GM06990 (cell line): Measurements from ENCODE around the gene C12orf43.

Source experiments
- DNase-seq: peaks from one replicate; pipeline ENCODE4 v3.0.0-alpha.2; 2011; ENCODE audit not compliant: insufficient read length; ENCODE audit errors: extremely low read depth
- H3K27me3 ChIP-seq: replicated peaks from 2 replicates; pipeline ENCODE4 v1.6.0; 2011; ENCODE audit warnings: low read length; ENCODE audit not compliant: control insufficient read depth, insufficient read depth
- H3K36me3 ChIP-seq: 2 replicates; pipeline ENCODE4 v1.5.1; 2011; ENCODE audit warnings: low read length; ENCODE audit not compliant: control insufficient read depth, insufficient read depth
- H3K4me3 ChIP-seq: replicated peaks from 2 replicates; pipeline ENCODE4 v1.5.1; 2011; ENCODE audit warnings: low read depth, mild to moderate bottlenecking, control low read depth, low read length
- TF ChIP-seq, protein P1 (sequence below): IDR thresholded peaks from 2 replicates; pipeline ENCODE4 v1.5.1; 2011; ENCODE audit warnings: low read length, control low read depth, mild to moderate bottlenecking, inconsistent platforms; ENCODE audit not compliant: insufficient read depth, poor library complexity, severe bottlenecking

Gene C12orf43

DNA sequence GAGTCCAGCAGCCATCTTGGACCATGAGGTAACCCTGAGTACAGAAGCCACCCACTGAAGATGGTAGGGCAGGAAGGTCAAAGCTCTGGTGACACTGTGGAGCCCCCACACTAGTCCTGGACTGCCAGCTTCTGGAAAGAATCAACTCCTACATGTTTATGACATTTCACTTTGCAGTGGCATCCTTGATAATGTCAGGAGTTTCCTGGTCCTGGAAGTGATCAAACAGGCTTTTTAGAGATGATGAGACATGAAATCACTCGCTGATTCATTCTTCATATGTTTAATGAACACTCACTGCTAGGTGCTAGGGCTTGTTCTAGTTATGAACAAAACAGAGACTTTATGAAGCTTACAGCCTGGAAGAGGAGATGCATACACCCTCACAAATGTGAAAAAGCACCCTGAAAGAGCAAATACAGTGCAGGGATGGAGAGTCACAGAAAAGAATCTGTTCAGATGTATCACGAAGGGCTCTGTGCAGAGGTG lies 53.7 kb downstream of the C12orf43 start:
- no peak overlapping the region for H3K4me3 ChIP-seq
- H3K27me3 ChIP-seq, result no peaks in the 10 kb centered on the region
- TF ChIP-seq, protein P1, sequence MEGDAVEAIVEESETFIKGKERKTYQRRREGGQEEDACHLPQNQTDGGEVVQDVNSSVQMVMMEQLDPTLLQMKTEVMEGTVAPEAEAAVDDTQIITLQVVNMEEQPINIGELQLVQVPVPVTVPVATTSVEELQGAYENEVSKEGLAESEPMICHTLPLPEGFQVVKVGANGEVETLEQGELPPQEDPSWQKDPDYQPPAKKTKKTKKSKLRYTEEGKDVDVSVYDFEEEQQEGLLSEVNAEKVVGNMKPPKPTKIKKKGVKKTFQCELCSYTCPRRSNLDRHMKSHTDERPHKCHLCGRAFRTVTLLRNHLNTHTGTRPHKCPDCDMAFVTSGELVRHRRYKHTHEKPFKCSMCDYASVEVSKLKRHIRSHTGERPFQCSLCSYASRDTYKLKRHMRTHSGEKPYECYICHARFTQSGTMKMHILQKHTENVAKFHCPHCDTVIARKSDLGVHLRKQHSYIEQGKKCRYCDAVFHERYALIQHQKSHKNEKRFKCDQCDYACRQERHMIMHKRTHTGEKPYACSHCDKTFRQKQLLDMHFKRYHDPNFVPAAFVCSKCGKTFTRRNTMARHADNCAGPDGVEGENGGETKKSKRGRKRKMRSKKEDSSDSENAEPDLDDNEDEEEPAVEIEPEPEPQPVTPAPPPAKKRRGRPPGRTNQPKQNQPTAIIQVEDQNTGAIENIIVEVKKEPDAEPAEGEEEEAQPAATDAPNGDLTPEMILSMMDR, result no peak
- H3K36me3 ChIP-seq, result no peaks in the 10 kb centered on the region
- DNase-seq, result no peak

DNA sequence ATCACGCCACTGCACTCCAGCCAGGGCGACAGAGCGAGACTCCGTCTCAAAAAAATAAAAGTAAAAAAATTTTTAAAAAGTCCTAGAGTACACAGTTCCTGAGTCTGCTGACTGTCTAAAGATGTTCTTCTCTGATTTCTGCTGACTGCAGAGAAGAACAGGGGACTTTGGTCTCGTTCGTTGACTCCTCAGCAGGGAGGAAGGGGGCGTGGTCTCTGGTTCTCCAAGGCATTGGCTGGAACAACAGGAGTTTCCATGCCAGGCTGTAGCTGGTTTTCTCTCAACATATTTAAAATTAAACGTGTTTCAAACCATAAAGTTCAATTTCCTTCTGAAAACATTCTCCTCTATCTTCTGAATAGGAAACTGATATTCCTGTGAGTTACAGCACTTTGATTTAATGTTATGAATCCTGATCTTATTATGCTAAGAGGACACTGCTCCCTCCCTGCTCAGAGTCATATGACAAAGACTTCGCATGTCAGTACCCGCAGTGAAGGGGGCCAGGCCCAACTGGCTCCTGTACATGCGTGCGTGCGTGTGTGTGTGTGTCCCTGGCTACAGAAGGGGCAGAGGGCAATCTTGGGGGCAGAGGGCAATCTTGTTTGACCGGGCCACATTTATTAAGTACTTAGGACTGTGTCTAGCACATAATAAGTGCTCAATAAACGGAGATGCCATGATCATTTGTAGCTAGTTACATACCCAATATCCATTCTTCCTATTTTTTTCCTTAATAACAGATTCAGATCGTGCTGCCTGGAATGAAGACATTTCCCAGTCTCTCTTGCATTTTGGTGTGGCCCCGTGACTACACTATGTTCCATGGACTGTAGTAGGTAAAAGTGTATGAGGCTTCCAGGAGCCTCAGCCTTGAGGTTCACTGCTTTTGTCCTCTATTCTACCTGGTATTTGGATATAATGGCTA lies 54.4 kb downstream of the C12orf43 start:
- TF ChIP-seq, protein P1, result no peak
- no peaks in the 10 kb centered on the region for H3K27me3 ChIP-seq
- no peak for DNase-seq
- no peak overlapping the region for H3K4me3 ChIP-seq
- no peaks in the 10 kb centered on the region for H3K36me3 ChIP-seq

DNA sequence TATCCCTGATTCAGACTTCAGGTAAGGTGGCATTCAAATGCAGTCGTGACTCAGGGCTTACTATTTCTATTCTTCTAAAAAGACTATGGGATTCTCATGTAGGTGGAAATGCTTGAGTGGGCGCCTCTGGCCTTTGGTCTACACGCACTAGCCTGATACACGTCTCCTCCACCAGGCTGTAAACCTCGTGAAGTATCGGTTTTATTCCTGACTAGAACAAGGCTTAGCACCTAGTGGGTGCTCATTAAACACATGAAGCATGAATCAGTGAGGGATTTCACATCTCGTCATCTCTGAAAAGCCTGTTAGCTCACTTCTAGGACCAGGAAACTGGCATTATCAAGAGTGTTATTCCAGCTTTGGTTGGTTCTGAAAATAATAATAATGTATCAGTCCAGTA lies 55.6 kb downstream of the C12orf43 start:
- H3K36me3 ChIP-seq, result no peaks in the 10 kb centered on the region
- no peak overlapping the region for H3K4me3 ChIP-seq
- no peak for DNase-seq
- TF ChIP-seq, protein P1, result no peak
- no peaks in the 10 kb centered on the region for H3K27me3 ChIP-seq

DNA sequence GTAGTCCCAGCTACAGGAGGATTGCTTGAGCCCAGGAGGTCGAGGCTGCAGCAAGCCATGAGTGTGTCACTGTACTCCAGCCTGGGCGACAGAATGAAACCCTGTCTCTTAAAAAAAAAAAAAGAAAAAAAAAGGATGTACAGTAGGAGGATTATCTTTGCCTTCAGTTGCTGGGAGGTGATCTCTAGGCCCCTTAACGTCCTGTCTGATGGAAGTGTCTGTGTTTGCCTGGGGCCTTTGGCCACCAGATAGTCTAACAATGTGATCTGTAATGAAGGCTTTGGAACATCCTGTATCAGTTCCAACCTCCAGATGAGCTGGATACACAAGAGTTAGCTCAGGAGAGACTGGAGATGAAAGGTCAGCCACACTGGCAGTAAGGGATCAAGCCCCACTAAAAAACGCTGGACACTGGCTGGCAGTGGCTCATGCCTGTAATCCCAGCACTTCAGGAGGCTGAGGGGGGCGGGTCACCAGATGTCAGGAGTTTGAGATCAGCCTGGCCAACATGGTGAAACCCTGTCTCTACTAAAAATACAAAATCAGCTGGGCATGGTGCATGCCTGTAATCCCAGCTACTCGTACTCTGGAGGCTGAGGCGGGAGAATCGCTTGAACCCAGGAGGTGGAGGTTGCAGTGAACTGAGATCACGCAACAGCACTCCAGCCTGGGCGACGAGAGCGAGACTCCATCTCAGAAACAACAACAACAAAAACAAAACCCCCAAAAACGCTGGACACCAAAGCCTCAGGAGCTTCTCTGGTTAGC lies 57.0 kb downstream of the C12orf43 start:
- Histone ChIP-seq H3K4me3 (no peak overlapping the region), H3K27me3 (no peaks in the 10 kb centered on the region), H3K36me3 (no peaks in the 10 kb centered on the region)
- TF ChIP-seq, protein P1, result no peak
- DNase-seq, result no peak

DNA sequence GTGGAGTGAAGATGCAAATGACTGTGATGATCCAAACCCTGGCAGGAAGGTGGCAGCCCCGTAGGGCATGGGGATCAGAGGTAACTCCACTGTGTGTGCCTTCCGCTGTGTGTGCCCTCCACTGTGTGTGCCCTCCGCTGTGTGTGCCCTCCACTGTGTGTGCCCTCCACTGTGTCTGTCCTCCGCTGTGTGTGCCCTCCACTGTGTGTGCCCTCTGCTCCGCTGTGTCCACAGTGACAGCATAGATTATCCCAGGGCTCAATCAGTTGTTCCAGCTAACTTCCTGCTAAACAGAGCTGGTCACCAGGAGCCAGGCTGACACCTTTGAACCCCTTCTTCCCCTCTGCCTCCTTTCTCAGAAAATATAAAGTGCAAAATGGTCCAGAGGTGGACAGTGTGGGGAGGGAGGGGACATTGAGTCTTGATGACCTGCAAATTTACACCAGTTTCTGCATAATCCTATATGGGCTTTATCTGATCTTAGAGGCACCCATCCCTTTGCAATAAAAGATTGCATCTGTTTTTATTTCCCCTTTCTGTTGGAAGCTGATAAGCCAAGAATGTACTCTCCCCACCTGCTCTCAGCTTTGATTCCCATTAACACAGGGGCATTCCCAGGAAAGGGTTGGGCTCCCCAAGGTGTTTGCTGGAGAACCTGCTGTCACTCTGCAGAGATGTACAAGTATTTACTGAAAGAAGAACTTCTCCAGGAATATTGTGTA lies 59.5 kb downstream of the C12orf43 start:
- no peaks in the 10 kb centered on the region for H3K36me3 ChIP-seq
- no peak for DNase-seq
- TF ChIP-seq, protein P1, result no peak
- H3K27me3 ChIP-seq, result no peaks in the 10 kb centered on the region
- no peak overlapping the region for H3K4me3 ChIP-seq
